HG02759 (cell line): Measurements from ENCODE around the gene ATG13.

Experiments
- ATAC-seq: cut with Tn5 transposase; IDR thresholded peaks from one replicate; pipeline ENCODE4 v1.9.1; 2021; ENCODE audit warnings: mild to moderate bottlenecking, moderate library complexity; ENCODE audit not compliant: unreplicated experiment

The ATG13 gene

GRCh38 chr11:46722566-46723358 is 105.4 kb downstream of the ATG13 start:
- no peak for ATAC-seq

- ATAC-seq = no peak
Measured at GRCh38 chr11:46723359-46723680, 106.0 kb downstream of the ATG13 start.

- ATAC-seq = no peak
Measured at GRCh38 chr11:46724088-46724487, 106.7 kb downstream of the ATG13 start.
